A549 (cell line): ENCODE data around the gene ZNF543. TPM values are rescaled to one million over a fixed set of nuclear protein-coding genes. Genes with fewer than 3 reads are reported as not detected.

Experiments
- ATAC-seq, 2 experiments: fragments of 200-7000 bp in 1 of 2; fragments of >200 bp in 1 of 2; cut with Nextera tagmentation in 1 of 2; cut with Tn5 transposase in 1 of 2; 3 replicates each; pipeline versions ENCODE4 v1.8.0 to v1.9.1; 2018 to 2020; ENCODE audit warnings: mild to moderate bottlenecking in 1 of 2, moderate library complexity in 1 of 2
- CTCF ChIA-PET: fragments of 300-600 bp; sonication (Branson Sonifier 250); formaldehyde crosslinking; extraction: SDS; loops from one replicate; lab custom pipeline; 2021; ENCODE audit warnings: antibody characterized with exemption, inconsistent platforms; lab: Yijun Ruan, JAX
- POLR2A ChIA-PET: fragments of 350-600 bp; formaldehyde crosslinking; extraction: SDS; loops from one replicate; lab custom pipeline; 2021; ENCODE audit warnings: antibody characterized with exemption, inconsistent platforms; lab: Yijun Ruan, JAX
- DNase-seq, 2 experiments: peaks; one replicate each; pipeline versions ENCODE4 v3.0.0 to v3.0.0-alpha.2; 2011 to 2016; ENCODE audit warnings: low read depth in 1 of 2, low spot score in 1 of 2
- FAIRE-seq: peaks from 2 replicates; lab custom pipeline; 2011; peaks lifted over from hg19 to GRCh38; lab: Jason Lieb, UNC
- H3K27ac ChIP-seq, 2 experiments: fragments of >200 bp; sonication (Bioruptor Twin); formaldehyde crosslinking; 3 replicates each; pipeline ENCODE4 v1.5.1; 2016 to 2017
- H3K4me1 ChIP-seq: fragments of >200 bp; sonication (Bioruptor Twin); formaldehyde crosslinking; 3 replicates; pipeline ENCODE4 v1.6.1; 2016
- H3K4me2 ChIP-seq: fragments of >200 bp; sonication (Bioruptor Twin); formaldehyde crosslinking; 3 replicates; pipeline ENCODE4 v1.6.1; 2016
- H3K4me3 ChIP-seq: fragments of >200 bp; sonication (Bioruptor Twin); formaldehyde crosslinking; 3 replicates; pipeline ENCODE4 v1.5.1; 2016
- H3K9me3 ChIP-seq: fragments of >200 bp; sonication (Bioruptor Twin); formaldehyde crosslinking; 3 replicates; pipeline ENCODE4 v1.6.1; 2016
- CEBPB ChIP-seq, 2 experiments: fragments of >200 bp in 1 of 2; sonication (Bioruptor Twin) in 1 of 2; formaldehyde crosslinking in 1 of 2; IDR thresholded peaks; 2 replicates each; pipeline ENCODE4 v1.6.1; 2012 to 2016
- EHMT2 ChIP-seq: fragments of 200-600 bp; sonication (generic); IDR thresholded peaks from 2 replicates; pipeline ENCODE4 v1.6.1; 2016; ENCODE audit warnings: antibody characterized with exemption, low read depth, mild to moderate bottlenecking, moderate library complexity
- EP300 ChIP-seq, 2 experiments: fragments of >200 bp; sonication (Bioruptor Twin); formaldehyde crosslinking; IDR thresholded peaks; 2 replicates in 1 of 2; 3 replicates in 1 of 2; pipeline ENCODE4 v1.6.1; 2016 to 2017
- ESRRA ChIP-seq: fragments of 150-350 bp; IDR thresholded peaks from 2 replicates; pipeline ENCODE4 v1.6.1; 2014; ENCODE audit warnings: mild to moderate bottlenecking, low read length, borderline replicate concordance
- FOSB ChIP-seq: fragments of 250-450 bp; sonication (Bioruptor Pico); IDR thresholded peaks from 2 replicates; pipeline ENCODE4 v1.5.0; 2020; ENCODE audit warnings: mild to moderate bottlenecking, moderate library complexity
- FOSL2 ChIP-seq, 2 experiments: fragments of 450-650 bp in 1 of 2; fragments of >200 bp in 1 of 2; sonication (Bioruptor Twin) in 1 of 2; formaldehyde crosslinking; IDR thresholded peaks; 2 replicates each; pipeline versions ENCODE4 v1.5.0 to v1.6.1; 2016 to 2020; ENCODE audit warnings: mild to moderate bottlenecking in 1 of 2, moderate library complexity in 1 of 2
- FOXS1 ChIP-seq: fragments of 250-450 bp; sonication (Bioruptor Pico); IDR thresholded peaks from 2 replicates; pipeline ENCODE4 v1.5.0; 2020; ENCODE audit warnings: mild to moderate bottlenecking, moderate library complexity
- HDAC2 ChIP-seq: fragments of 200-600 bp; sonication (generic); IDR thresholded peaks from 2 replicates; pipeline ENCODE4 v1.6.1; 2016
- HOXB13 ChIP-seq: fragments of 250-450 bp; sonication (Bioruptor Pico); IDR thresholded peaks from 2 replicates; pipeline ENCODE4 v1.5.0; 2020; ENCODE audit warnings: low read depth, mild to moderate bottlenecking, moderate library complexity
- JUN ChIP-seq, 2 experiments: fragments of >200 bp; sonication (Bioruptor Twin); formaldehyde crosslinking; IDR thresholded peaks; 2 replicates in 1 of 2; 3 replicates in 1 of 2; pipeline ENCODE4 v1.6.1; 2016 to 2017
- KDM5A ChIP-seq: fragments of 200-600 bp; sonication (generic); IDR thresholded peaks from 2 replicates; pipeline ENCODE4 v1.6.1; 2016; ENCODE audit warnings: antibody characterized with exemption, mild to moderate bottlenecking
- MAZ ChIP-seq: fragments of 150-350 bp; IDR thresholded peaks from 2 replicates; pipeline ENCODE4 v1.6.1; 2014; ENCODE audit warnings: antibody characterized with exemption, low read depth, low read length, borderline replicate concordance
- MYC ChIP-seq: IDR thresholded peaks from 2 replicates; pipeline ENCODE4 v1.6.1; 2012; ENCODE audit warnings: mild to moderate bottlenecking, inconsistent platforms, low read length, improper control_type of control experiment, borderline replicate concordance
- NPAS2 ChIP-seq: fragments of 250-450 bp; sonication (Bioruptor Pico); IDR thresholded peaks from 2 replicates; pipeline ENCODE4 v1.8.0; 2022; ENCODE audit warnings: mild to moderate bottlenecking, moderate library complexity, borderline replicate concordance
- NR3C1 ChIP-seq: fragments of >200 bp; sonication (Bioruptor Twin); formaldehyde crosslinking; IDR thresholded peaks from 3 replicates; pipeline ENCODE4 v1.6.1; 2017
- PHF8 ChIP-seq: fragments of 200-600 bp; sonication (generic); IDR thresholded peaks from 2 replicates; pipeline ENCODE4 v1.6.1; 2016; ENCODE audit warnings: low read depth, mild to moderate bottlenecking, antibody characterized with exemption, moderate library complexity, borderline replicate concordance
- POLR2AphosphoS2 ChIP-seq: conservative IDR thresholded peaks from 2 replicates; pipeline ENCODE4 v1.6.1; 2012; ENCODE audit warnings: low read length, improper control_type of control experiment, inconsistent platforms
- RAD21 ChIP-seq, 2 experiments: fragments of >200 bp in 1 of 2; sonication (Bioruptor Twin) in 1 of 2; formaldehyde crosslinking in 1 of 2; IDR thresholded peaks in 1 of 2; conservative IDR thresholded peaks in 1 of 2; 2 replicates in 1 of 2; 3 replicates in 1 of 2; pipeline ENCODE4 v1.6.1; 2012 to 2018; ENCODE audit warnings: inconsistent platforms in 1 of 2
- RARB ChIP-seq: fragments of 250-450 bp; sonication (Bioruptor Pico); IDR thresholded peaks from 2 replicates; pipeline ENCODE4 v1.8.0; 2021; ENCODE audit warnings: mild to moderate bottlenecking, moderate library complexity
- RCOR1 ChIP-seq: fragments of 150-350 bp; IDR thresholded peaks from 2 replicates; pipeline ENCODE4 v1.6.1; 2014; ENCODE audit warnings: antibody characterized with exemption, low read length, low read depth
- RNF2 ChIP-seq: fragments of 200-600 bp; sonication (generic); IDR thresholded peaks from 2 replicates; pipeline ENCODE4 v1.6.1; 2016; ENCODE audit warnings: low read depth, mild to moderate bottlenecking, antibody characterized with exemption, moderate library complexity, borderline replicate concordance
- SMC3 ChIP-seq: fragments of >200 bp; sonication (Bioruptor Twin); formaldehyde crosslinking; IDR thresholded peaks from 3 replicates; pipeline ENCODE4 v1.6.1; 2018; ENCODE audit warnings: inconsistent platforms
- SREBF2 ChIP-seq: fragments of 450-650 bp; IDR thresholded peaks from 2 replicates; pipeline ENCODE4 v1.6.1; 2014; ENCODE audit warnings: mild to moderate bottlenecking, moderate library complexity
- TFCP2L1 ChIP-seq: fragments of 250-450 bp; sonication (Bioruptor Pico); IDR thresholded peaks from 2 replicates; pipeline ENCODE4 v1.5.0; 2021; ENCODE audit warnings: mild to moderate bottlenecking
- TP53 ChIP-seq: fragments of 250-450 bp; sonication (Bioruptor Pico); IDR thresholded peaks from 2 replicates; pipeline ENCODE4 v1.5.0; 2021; ENCODE audit warnings: mild to moderate bottlenecking, moderate library complexity
- ZFP36 ChIP-seq: fragments of 450-650 bp; IDR thresholded peaks from 2 replicates; pipeline ENCODE4 v1.6.1; 2014; ENCODE audit warnings: borderline replicate concordance; ENCODE audit not compliant: partially characterized antibody
- ZNF302 ChIP-seq: fragments of 250-450 bp; sonication (Bioruptor Pico); IDR thresholded peaks from 2 replicates; pipeline ENCODE4 v1.9.0; 2021; ENCODE audit warnings: inconsistent platforms, mild to moderate bottlenecking, moderate library complexity
- ZSCAN20 ChIP-seq: fragments of 250-450 bp; sonication (Bioruptor Pico); IDR thresholded peaks from 2 replicates; pipeline ENCODE4 v1.8.0; 2022; ENCODE audit warnings: mild to moderate bottlenecking, moderate library complexity
- WGBS: methylation state at CpG from one replicate; pipeline ENCODE4 v1.1.6; 2017; ENCODE audit errors: missing lambda C conversion rate; 5-methylcytosine and 5-hydroxymethylcytosine counted together
- polyA plus RNA-seq, 4 experiments: library from polyadenylated mRNA; depleted of rRNA in 3 of 4; stranded (reverse); fragments of >200 nt; fragmentation: RNase III in 1 of 4; extraction: RNeasy Plus Mini Kit Qiagen cat#74134 plus additional on column Dnase treatment in 1 of 4; gene quantifications; 2 replicates in 3 of 4; 3 replicates in 1 of 4; pipeline ENCODE4 v1.2.3, GENCODE V29; 2011 to 2017
- TF ChIP-seq, protein P1 (sequence below): IDR thresholded peaks from 2 replicates; pipeline ENCODE4 v1.6.1; 2012
- TF ChIP-seq, protein P2 (sequence below): fragments of >200 bp; sonication (Bioruptor Twin); formaldehyde crosslinking; IDR thresholded peaks from 2 replicates; pipeline ENCODE4 v1.6.1; 2016
- TF ChIP-seq, protein P3 (sequence below): IDR thresholded peaks from 2 replicates; pipeline ENCODE4 v1.6.1; 2012
- TF ChIP-seq, protein P4 (sequence below): fragments of >200 bp; sonication (Bioruptor Twin); formaldehyde crosslinking; IDR thresholded peaks from 3 replicates; pipeline ENCODE4 v1.6.1; 2016
- TF ChIP-seq, protein P5 (sequence below): fragments of >200 bp; sonication (Bioruptor Twin); formaldehyde crosslinking; IDR thresholded peaks from 3 replicates; pipeline ENCODE4 v1.5.1; 2016
- TF ChIP-seq, protein P6 (sequence below): fragments of 150-350 bp; IDR thresholded peaks from 2 replicates; pipeline ENCODE4 v1.6.1; 2014; ENCODE audit warnings: low read depth, mild to moderate bottlenecking, low read length

ZNF543 gene
- polyA plus RNA-seq, 2 of the 4 experiments (the other 2 are of a cell fraction) = 1.5 to 3.9 TPM

DNA sequence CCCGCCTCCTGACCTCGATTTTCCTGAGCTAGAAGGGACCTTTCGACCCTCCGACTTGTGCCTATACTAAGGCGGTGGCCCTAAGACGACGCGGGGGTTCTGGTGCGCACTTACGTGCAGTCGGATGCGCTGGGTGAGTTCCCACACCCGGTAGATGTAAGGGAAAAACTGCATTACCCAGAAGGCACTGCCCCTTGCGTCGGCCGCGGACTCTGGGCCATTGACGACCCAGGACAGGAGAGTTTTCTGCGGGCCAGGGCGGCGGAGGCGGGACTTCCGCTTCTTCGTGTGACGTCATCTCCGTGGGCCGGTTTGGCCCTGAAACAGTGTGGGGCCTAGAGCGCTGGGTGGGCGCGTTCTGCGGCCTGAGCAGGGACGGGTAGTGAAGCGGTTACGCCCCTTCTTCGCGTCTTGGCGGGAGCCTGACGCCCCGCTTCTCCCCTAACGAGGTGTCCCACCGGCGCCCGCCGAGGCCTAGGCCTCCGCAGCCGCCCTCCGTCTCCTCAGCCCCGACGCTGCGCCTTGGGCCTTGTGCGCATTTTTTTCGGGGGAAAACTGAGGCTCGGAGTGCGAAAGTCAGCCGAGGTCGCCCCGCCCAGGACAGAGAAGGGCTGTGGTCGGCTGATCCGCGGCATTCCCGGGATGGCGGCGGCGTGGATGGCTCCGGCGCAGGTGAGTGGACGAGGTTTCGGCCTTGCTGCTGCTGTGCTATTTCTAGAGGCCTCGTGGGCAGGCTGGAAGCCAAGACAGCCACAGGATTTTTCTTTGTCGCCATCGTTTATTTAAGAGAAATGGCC is 39.9 kb upstream of the ZNF543 start, which contains the start of gene ZNF460:
Gene ZNF460 (plus strand): TSS at position 321 of the 797 bp plus-strand sequence. CDS start 322 bp downstream, at position 643.
- peak within 1 kb of the TSS; percentile 71 for H3K4me3 ChIP-seq
- FAIRE-seq (peak; percentile 84), DNase-seq (peak; percentile 97 to 99), ATAC-seq (peak; percentile 97 to 98)
- WGBS = 1% methylated on average over 59 of the region's 71 CpGs
- peak within 1 kb of the TSS; percentile 87 for H3K4me2 ChIP-seq
- H3K9me3 ChIP-seq = peaks cover 65% of the 10 kb centered on the region
- no peaks in the 10 kb centered on the region for H3K4me1 ChIP-seq
- POLR2A ChIA-PET = interaction anchor here (0.5 to 0.8 kb wide), 2 partner anchors 40 to 1132 kb away, joined by 3 to 4 read pairs; partner anchors contain the start of gene ZNF805
- peak within 1 kb of the TSS; percentile 94 to 97 for H3K27ac ChIP-seq
- CTCF ChIA-PET = no interaction called here
- TF ChIP-seq, protein P1, sequence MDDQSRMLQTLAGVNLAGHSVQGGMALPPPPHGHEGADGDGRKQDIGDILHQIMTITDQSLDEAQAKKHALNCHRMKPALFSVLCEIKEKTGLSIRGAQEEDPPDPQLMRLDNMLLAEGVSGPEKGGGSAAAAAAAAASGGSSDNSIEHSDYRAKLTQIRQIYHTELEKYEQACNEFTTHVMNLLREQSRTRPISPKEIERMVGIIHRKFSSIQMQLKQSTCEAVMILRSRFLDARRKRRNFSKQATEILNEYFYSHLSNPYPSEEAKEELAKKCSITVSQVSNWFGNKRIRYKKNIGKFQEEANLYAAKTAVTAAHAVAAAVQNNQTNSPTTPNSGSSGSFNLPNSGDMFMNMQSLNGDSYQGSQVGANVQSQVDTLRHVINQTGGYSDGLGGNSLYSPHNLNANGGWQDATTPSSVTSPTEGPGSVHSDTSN = no peak
- TF ChIP-seq KDM5A (peak; percentile 69), EP300 (IDR thresholded peaks at IDR 0.05) (no peak), HDAC2 (no peak), ZSCAN20 (no peak), FOSB (CRISPR knock-in tag) (no peak), TFCP2L1 (CRISPR knock-in tag) (no peak), POLR2AphosphoS2 (no peak), RAD21 (conservative IDR thresholded peaks at IDR 0.05 in 1 of 2, IDR thresholded peaks at IDR 0.05 in 1 of 2) (no peak), FOSL2 (IDR thresholded peaks at IDR 0.05) (no peak), FOSL2 (CRISPR knock-in tag; IDR thresholded peaks at IDR 0.05) (peak; percentile 78), RCOR1 (no peak), JUN (IDR thresholded peaks at IDR 0.05) (peak in 1 of 2 experiments; percentile 96; a peak in 4 of 5 replicates), NR3C1 (no peak), RARB (CRISPR knock-in tag) (no peak), HOXB13 (CRISPR knock-in tag) (no peak), NPAS2 (CRISPR knock-in tag) (no peak), ZFP36 (no peak), RNF2 (no peak), TP53 (CRISPR knock-in tag) (peak; percentile 36; the same call in 1 of the 2 replicates), ESRRA (no peak), MYC (peak; percentile 69; the same call in 1 of the 2 replicates), PHF8 (peak; percentile 96), EHMT2 (no peak), CEBPB (IDR thresholded peaks at IDR 0.05) (no peak), FOXS1 (no peak), SMC3 (no peak), SREBF2 (no peak), ZNF302 (CRISPR knock-in tag) (no peak), MAZ (no peak; the same call in 1 of the 2 replicates)
- TF ChIP-seq, protein P2, sequence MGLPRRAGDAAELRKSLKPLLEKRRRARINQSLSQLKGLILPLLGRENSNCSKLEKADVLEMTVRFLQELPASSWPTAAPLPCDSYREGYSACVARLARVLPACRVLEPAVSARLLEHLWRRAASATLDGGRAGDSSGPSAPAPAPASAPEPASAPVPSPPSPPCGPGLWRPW = no peak
- TF ChIP-seq, protein P3, sequence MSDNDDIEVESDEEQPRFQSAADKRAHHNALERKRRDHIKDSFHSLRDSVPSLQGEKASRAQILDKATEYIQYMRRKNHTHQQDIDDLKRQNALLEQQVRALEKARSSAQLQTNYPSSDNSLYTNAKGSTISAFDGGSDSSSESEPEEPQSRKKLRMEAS = peak; percentile 79
- TF ChIP-seq, protein P4, sequence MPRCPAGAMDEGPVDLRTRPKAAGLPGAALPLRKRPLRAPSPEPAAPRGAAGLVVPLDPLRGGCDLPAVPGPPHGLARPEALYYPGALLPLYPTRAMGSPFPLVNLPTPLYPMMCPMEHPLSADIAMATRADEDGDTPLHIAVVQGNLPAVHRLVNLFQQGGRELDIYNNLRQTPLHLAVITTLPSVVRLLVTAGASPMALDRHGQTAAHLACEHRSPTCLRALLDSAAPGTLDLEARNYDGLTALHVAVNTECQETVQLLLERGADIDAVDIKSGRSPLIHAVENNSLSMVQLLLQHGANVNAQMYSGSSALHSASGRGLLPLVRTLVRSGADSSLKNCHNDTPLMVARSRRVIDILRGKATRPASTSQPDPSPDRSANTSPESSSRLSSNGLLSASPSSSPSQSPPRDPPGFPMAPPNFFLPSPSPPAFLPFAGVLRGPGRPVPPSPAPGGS = no peak; the same call in 2 of the 3 replicates
- TF ChIP-seq, protein P5, sequence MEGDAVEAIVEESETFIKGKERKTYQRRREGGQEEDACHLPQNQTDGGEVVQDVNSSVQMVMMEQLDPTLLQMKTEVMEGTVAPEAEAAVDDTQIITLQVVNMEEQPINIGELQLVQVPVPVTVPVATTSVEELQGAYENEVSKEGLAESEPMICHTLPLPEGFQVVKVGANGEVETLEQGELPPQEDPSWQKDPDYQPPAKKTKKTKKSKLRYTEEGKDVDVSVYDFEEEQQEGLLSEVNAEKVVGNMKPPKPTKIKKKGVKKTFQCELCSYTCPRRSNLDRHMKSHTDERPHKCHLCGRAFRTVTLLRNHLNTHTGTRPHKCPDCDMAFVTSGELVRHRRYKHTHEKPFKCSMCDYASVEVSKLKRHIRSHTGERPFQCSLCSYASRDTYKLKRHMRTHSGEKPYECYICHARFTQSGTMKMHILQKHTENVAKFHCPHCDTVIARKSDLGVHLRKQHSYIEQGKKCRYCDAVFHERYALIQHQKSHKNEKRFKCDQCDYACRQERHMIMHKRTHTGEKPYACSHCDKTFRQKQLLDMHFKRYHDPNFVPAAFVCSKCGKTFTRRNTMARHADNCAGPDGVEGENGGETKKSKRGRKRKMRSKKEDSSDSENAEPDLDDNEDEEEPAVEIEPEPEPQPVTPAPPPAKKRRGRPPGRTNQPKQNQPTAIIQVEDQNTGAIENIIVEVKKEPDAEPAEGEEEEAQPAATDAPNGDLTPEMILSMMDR = no peak; the same call in 2 of the 3 replicates
- TF ChIP-seq, protein P6, sequence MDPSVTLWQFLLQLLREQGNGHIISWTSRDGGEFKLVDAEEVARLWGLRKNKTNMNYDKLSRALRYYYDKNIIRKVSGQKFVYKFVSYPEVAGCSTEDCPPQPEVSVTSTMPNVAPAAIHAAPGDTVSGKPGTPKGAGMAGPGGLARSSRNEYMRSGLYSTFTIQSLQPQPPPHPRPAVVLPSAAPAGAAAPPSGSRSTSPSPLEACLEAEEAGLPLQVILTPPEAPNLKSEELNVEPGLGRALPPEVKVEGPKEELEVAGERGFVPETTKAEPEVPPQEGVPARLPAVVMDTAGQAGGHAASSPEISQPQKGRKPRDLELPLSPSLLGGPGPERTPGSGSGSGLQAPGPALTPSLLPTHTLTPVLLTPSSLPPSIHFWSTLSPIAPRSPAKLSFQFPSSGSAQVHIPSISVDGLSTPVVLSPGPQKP = no peak
